IMR-90 (cell line): Measurements from ENCODE around the gene MDM1. TPM values are rescaled to one million over a fixed set of nuclear protein-coding genes. Genes with fewer than 3 reads are reported as not detected.

Experiments
- ATAC-seq: fragments of 200-7000 bp; cut with Tn5 transposase; 2 replicates; pipeline ENCODE4 v1.9.1; 2020; ENCODE audit warnings: low read depth, mild to moderate bottlenecking, moderate library complexity
- BruUV-seq: library from RNA; stranded (reverse); fragments of 400-500 nt; replicated peaks from 2 replicates; lab custom pipeline; 2021; lab: Mats Ljungman, UMichigan
- CTCF ChIA-PET: fragments of 300-600 bp; formaldehyde crosslinking; extraction: SDS; loops from one replicate; lab custom pipeline; 2021; ENCODE audit warnings: antibody characterized with exemption; lab: Yijun Ruan, JAX
- POLR2A ChIA-PET: fragments of 300-600 bp; sonication (Branson Sonifier 250); formaldehyde crosslinking; loops from one replicate; lab custom pipeline; 2022; ENCODE audit warnings: antibody characterized with exemption; ENCODE audit not compliant: unreplicated experiment; lab: Charles Lee
- DNase-seq: peaks from one replicate; pipeline ENCODE4 v3.0.0; 2013
- H2AFZ ChIP-seq: replicated peaks from 2 replicates; pipeline ENCODE3; 2013; ENCODE audit warnings: low read length, mild to moderate bottlenecking; ENCODE audit not compliant: poor library complexity
- H2AK5ac ChIP-seq: 2 replicates; pipeline ENCODE4 v1.6.1; 2013; ENCODE audit warnings: low read depth, low read length, inconsistent platforms
- H2AK9ac ChIP-seq: replicated peaks from 2 replicates; pipeline ENCODE3; 2013; ENCODE audit warnings: mild to moderate bottlenecking, low read depth, low read length, moderate library complexity; ENCODE audit not compliant: poor library complexity
- H2BK120ac ChIP-seq: 2 replicates; pipeline ENCODE4 v1.6.1; 2013; ENCODE audit warnings: low read depth, low read length, inconsistent platforms
- H2BK15ac ChIP-seq: 3 replicates; pipeline ENCODE4 v1.6.1; 2013; ENCODE audit warnings: low read depth, low read length, inconsistent platforms
- H2BK20ac ChIP-seq: 2 replicates; pipeline ENCODE4 v1.6.1; 2013; ENCODE audit warnings: low read depth, mild to moderate bottlenecking, inconsistent platforms, low read length, moderate library complexity
- H2BK5ac ChIP-seq: 2 replicates; pipeline ENCODE4 v1.6.1; 2013; ENCODE audit warnings: mild to moderate bottlenecking, low read depth, low read length, inconsistent platforms; ENCODE audit not compliant: poor library complexity, severe bottlenecking
- H3K14ac ChIP-seq: replicated peaks from 2 replicates; pipeline ENCODE4 v1.6.1; 2013; ENCODE audit warnings: low read depth, low read length, inconsistent platforms
- H3K18ac ChIP-seq: 2 replicates; pipeline ENCODE4 v1.6.1; 2013; ENCODE audit warnings: low read depth, low read length, control low read depth
- H3K23ac ChIP-seq: 2 replicates; pipeline ENCODE4 v1.6.1; 2013; ENCODE audit warnings: low read depth, low read length, inconsistent platforms
- H3K27ac ChIP-seq: 2 replicates; pipeline ENCODE4 v1.5.1; 2013; ENCODE audit warnings: mild to moderate bottlenecking, control low read depth, low read length; ENCODE audit not compliant: insufficient read depth
- H3K27me3 ChIP-seq: 2 replicates; pipeline ENCODE4 v1.6.1; 2013; ENCODE audit warnings: low read length; ENCODE audit not compliant: control insufficient read depth, insufficient read depth
- H3K36me3 ChIP-seq: 2 replicates; pipeline ENCODE4 v1.6.1; 2013; ENCODE audit warnings: low read length, mixed read lengths; ENCODE audit not compliant: control insufficient read depth, insufficient read depth
- H3K4ac ChIP-seq: 2 replicates; pipeline ENCODE4 v1.6.1; 2013; ENCODE audit warnings: low read depth, low read length, inconsistent platforms
- H3K4me1 ChIP-seq: 2 replicates; pipeline ENCODE4 v1.6.1; 2013; ENCODE audit warnings: low read length, mixed read lengths; ENCODE audit not compliant: control insufficient read depth, insufficient read depth
- H3K4me2 ChIP-seq: 2 replicates; pipeline ENCODE4 v1.6.1; 2013; ENCODE audit warnings: low read depth, mild to moderate bottlenecking, control low read depth, low read length, moderate library complexity
- H3K4me3 ChIP-seq: 2 replicates; pipeline ENCODE4 v1.5.1; 2013; ENCODE audit warnings: low read depth, mild to moderate bottlenecking, control low read depth, low read length, moderate library complexity; ENCODE audit not compliant: insufficient read depth
- H3K56ac ChIP-seq: 2 replicates; pipeline ENCODE4 v1.6.1; 2013; ENCODE audit warnings: low read length, inconsistent platforms; ENCODE audit not compliant: insufficient read depth; ENCODE audit errors: extremely low read depth
- H3K79me1 ChIP-seq, 2 experiments: 2 replicates each; pipeline ENCODE4 v1.6.1; 2013; ENCODE audit warnings: low read length in 2 of 2, inconsistent platforms in 1 of 2, low read depth in 1 of 2
- H3K9ac ChIP-seq: 2 replicates; pipeline ENCODE4 v1.6.1; 2013; ENCODE audit warnings: low read depth, low read length, control low read depth
- H3K9me1 ChIP-seq: 2 replicates; pipeline ENCODE4 v1.6.1; 2013; ENCODE audit warnings: low read length, inconsistent platforms; ENCODE audit not compliant: insufficient read depth
- H3K9me3 ChIP-seq: 2 replicates; pipeline ENCODE4 v1.6.1; 2013; ENCODE audit warnings: low read length; ENCODE audit not compliant: control insufficient read depth, insufficient read depth
- H4K20me1 ChIP-seq: 2 replicates; pipeline ENCODE4 v1.6.1; 2013; ENCODE audit warnings: low read length, inconsistent platforms; ENCODE audit not compliant: insufficient read depth
- H4K5ac ChIP-seq: 2 replicates; pipeline ENCODE4 v1.6.1; 2013; ENCODE audit warnings: mild to moderate bottlenecking, low read depth, low read length, control low read depth
- H4K8ac ChIP-seq, 2 experiments: 2 replicates each; pipeline ENCODE4 v1.6.1; 2013; ENCODE audit warnings: low read depth in 2 of 2, low read length in 2 of 2, control low read depth in 1 of 2, inconsistent platforms in 1 of 2
- H4K91ac ChIP-seq: 2 replicates; pipeline ENCODE4 v1.6.1; 2013; ENCODE audit warnings: low read depth, low read length, inconsistent platforms; ENCODE audit not compliant: insufficient read depth
- CHD1 ChIP-seq: IDR thresholded peaks from 2 replicates; pipeline ENCODE4 v1.6.1; 2012; ENCODE audit warnings: low read depth, low read length, improper control_type of control experiment
- MAZ ChIP-seq: IDR thresholded peaks from 2 replicates; pipeline ENCODE4 v1.6.1; 2012; ENCODE audit warnings: low read depth, mild to moderate bottlenecking, low read length, improper control_type of control experiment, moderate library complexity, borderline replicate concordance
- dilution Hi-C: fragments of 300-500 bp; cut with HindIII; formaldehyde crosslinking; loops from one replicate; pipeline ENCODE4 v1.14.3; 2018; ENCODE audit warnings: low sequenced_read_pairs; ENCODE audit not compliant: unreplicated experiment
- in situ Hi-C: fragments of 300-500 bp; cut with MboI; formaldehyde crosslinking; loops from 3 replicates; pipeline ENCODE4 v1.14.3; 2019; ENCODE audit warnings: low sequenced_read_pairs, inconsistent platforms, mixed read lengths
- intact Hi-C: fragments of 100-400 bp; cut with micrococcal nuclease; formaldehyde crosslinking; loops from 2 replicates; pipeline ENCODE4 v1.10.0; 2022
- polyA plus RNA-seq, 3 experiments: library from polyadenylated mRNA; depleted of rRNA; stranded (reverse); fragments of >200 nt; gene quantifications; 2 replicates each; pipeline ENCODE4 v1.2.3, GENCODE V29; 2012; ENCODE audit warnings: low replicate concordance in 1 of 3
- total RNA-seq: library from RNA; depleted of rRNA; stranded (reverse); fragments of >200 nt; gene quantifications from 2 replicates; pipeline ENCODE4 v1.2.3, GENCODE V29; 2012
- TF ChIP-seq, protein P1 (sequence below): fragments of 150-350 bp; IDR thresholded peaks from 2 replicates; pipeline ENCODE4 v1.6.1; 2016; ENCODE audit warnings: low read depth, mild to moderate bottlenecking, low read length, moderate library complexity, borderline replicate concordance

The MDM1 gene
- total and polyA plus RNA-seq, 2 of the 4 experiments (the other 2 are of a cell fraction): 5.6 to 5.7 TPM

DNA sequence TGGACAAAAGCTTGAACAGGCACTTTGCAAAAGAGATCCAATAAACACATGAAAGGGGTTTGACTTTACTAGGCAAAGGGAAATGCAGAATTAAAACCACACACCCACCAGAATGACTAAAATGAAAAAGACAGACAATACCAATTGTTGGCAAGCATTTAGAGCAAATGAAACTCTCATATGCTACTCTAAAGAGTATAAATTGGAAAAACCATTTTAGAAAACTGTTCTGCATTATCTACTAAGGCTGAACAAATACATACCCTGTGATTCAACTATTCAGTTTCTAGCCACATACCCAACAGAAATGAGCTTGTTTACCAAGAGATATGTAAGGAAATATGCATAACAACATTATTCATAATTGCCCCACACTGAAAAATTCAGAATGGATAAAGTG lies 70.3 kb downstream of the MDM1 start:
- dilution Hi-C loops: no loop called here
- Histone ChIP-seq H3K18ac (no peak overlapping the region), H4K5ac (no peak overlapping the region), H3K27me3 (no peaks in the 10 kb centered on the region), H2AK5ac (no peak overlapping the region), H3K27ac (no peak overlapping the region), H2BK20ac (no peak overlapping the region), H3K79me1 (no peaks in the 10 kb centered on the region), H4K91ac (no peak overlapping the region), H2AK9ac (no peak overlapping the region), H4K20me1 (no peaks in the 10 kb centered on the region), H3K56ac (no peak overlapping the region), H3K23ac (no peak overlapping the region), H3K9me3 (no peaks in the 10 kb centered on the region), H2BK15ac (no peak overlapping the region), H3K36me3 (no peaks in the 10 kb centered on the region), H3K4me1 (peaks cover 8% of the 10 kb centered on the region), H3K4me2 (no peak overlapping the region), H3K9me1 (no peaks in the 10 kb centered on the region), H2BK120ac (no peak overlapping the region), H3K4ac (no peak overlapping the region), H2AFZ (no peak overlapping the region), H3K9ac (no peak overlapping the region), H3K14ac (no peak overlapping the region), H2BK5ac (no peak overlapping the region), H4K8ac (no peak overlapping the region), H3K4me3 (no peak overlapping the region)
- ATAC-seq: no peak
- CTCF ChIA-PET: no interaction called here
- BruUV-seq: no TSS peak
- no peak for DNase-seq
- in situ Hi-C loops: no loop called here
- no peak for TF ChIP-seq MAZ
- no peak for TF ChIP-seq CHD1
- TF ChIP-seq, protein P1, sequence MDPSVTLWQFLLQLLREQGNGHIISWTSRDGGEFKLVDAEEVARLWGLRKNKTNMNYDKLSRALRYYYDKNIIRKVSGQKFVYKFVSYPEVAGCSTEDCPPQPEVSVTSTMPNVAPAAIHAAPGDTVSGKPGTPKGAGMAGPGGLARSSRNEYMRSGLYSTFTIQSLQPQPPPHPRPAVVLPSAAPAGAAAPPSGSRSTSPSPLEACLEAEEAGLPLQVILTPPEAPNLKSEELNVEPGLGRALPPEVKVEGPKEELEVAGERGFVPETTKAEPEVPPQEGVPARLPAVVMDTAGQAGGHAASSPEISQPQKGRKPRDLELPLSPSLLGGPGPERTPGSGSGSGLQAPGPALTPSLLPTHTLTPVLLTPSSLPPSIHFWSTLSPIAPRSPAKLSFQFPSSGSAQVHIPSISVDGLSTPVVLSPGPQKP: no peak
- intact Hi-C loops: no loop called here
- POLR2A ChIA-PET: no interaction called here
